Cardiac atrium fibroblast (primary cell): ENCODE results near the gene MAN2A1. TPM values are rescaled to one million over a fixed set of nuclear protein-coding genes. Genes with fewer than 3 reads are reported as not detected.

ENCODE experiments used
- total RNA-seq: library from RNA; depleted of rRNA; stranded (reverse); fragments of >200 nt; gene quantifications from 2 replicates; pipeline ENCODE4 v1.2.3, GENCODE V29; 2015

Gene MAN2A1
- 39.4 and 41.3 TPM in 2 replicates for total RNA-seq

GRCh38 chr5:109689740-109690241 lies at the start of gene MAN2A1:
MAN2A1 (plus strand) TSS chr5:109689927; CDS start chr5:109690418, 491 bp downstream.

